Mesothelial cell of epicardium (in vitro differentiated cells): ENCODE measurements around the gene UGT1A9. TPM values are rescaled to one million over a fixed set of nuclear protein-coding genes. Genes with fewer than 3 reads are reported as not detected.
"Not testable (repeated sequence)": the region's sequence is repeated elsewhere in the genome, so short reads cannot be mapped to it uniquely, and the experiment has no call there.

Source experiments
- DNase-seq, 2 experiments: peaks; one replicate each; pipeline ENCODE4 v3.0.0; 2021; ENCODE audit warnings: low spot score in 2 of 2; ENCODE audit not compliant: unreplicated experiment in 2 of 2
- H3K27ac Mint-ChIP-seq: 2 replicates; pipeline ENCODE4 v1.8.0; 2021; ENCODE audit warnings: mixed read lengths
- H3K27me3 Mint-ChIP-seq: 2 replicates; pipeline ENCODE4 v1.8.0; 2021; ENCODE audit warnings: low read depth, mixed read lengths
- H3K36me3 Mint-ChIP-seq: 2 replicates; pipeline ENCODE4 v1.8.0; 2021; ENCODE audit warnings: mixed read lengths
- H3K4me1 Mint-ChIP-seq: 2 replicates; pipeline ENCODE4 v1.8.0; 2021; ENCODE audit warnings: mixed read lengths
- H3K4me3 Mint-ChIP-seq: 2 replicates; pipeline ENCODE4 v1.8.0; 2021; ENCODE audit warnings: mild to moderate bottlenecking, moderate library complexity, mixed read lengths
- H3K9me3 Mint-ChIP-seq: 2 replicates; pipeline ENCODE4 v1.8.0; 2021; ENCODE audit warnings: mixed read lengths
- total RNA-seq: library from RNA; stranded (reverse); gene quantifications from 3 replicates; pipeline ENCODE4 v1.2.1, GENCODE V29; 2021
- TF ChIP-seq, protein P1 (sequence below): fragments of 200-600 bp; sonication (generic); IDR thresholded peaks from one replicate; pipeline ENCODE4 v1.5.0; 2021; ENCODE audit warnings: antibody characterized with exemption; ENCODE audit not compliant: unreplicated experiment

Gene UGT1A9
- total RNA-seq, 1 donor from 2014 or later: not detected

DNA sequence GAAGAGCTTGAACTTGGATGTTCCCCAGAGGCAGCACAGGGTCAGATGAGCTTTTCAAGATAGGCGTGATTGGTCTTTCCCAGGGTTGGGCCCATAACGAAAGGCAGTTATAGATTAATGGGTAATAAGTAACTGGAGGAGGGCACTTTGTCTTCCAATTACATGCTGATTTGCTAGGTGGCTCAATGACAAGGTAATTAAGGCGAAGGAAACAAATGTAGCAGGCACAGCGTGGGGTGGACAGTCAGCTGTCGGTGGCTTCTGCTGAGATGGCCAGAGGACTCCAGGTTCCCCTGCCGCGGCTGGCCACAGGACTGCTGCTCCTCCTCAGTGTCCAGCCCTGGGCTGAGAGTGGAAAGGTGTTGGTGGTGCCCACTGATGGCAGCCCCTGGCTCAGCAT is 46.9 kb downstream of the UGT1A9 start, which contains the start of gene UGT1A4:
TSS of gene UGT1A4 (plus strand) at position 185 of the 400 bp plus-strand sequence. CDS start at position 270, 85 bp downstream.
- Mint-ChIP-seq H3K4me3 (no peak within 1 kb of the TSS), H3K27ac (no peak within 1 kb of the TSS), H3K9me3 (no peaks in the 10 kb centered on the region), H3K27me3 (peaks cover 25% of the 10 kb centered on the region), H3K4me1 (no peaks in the 10 kb centered on the region), H3K36me3 (no peaks in the 10 kb centered on the region)
- TF ChIP-seq, protein P1, sequence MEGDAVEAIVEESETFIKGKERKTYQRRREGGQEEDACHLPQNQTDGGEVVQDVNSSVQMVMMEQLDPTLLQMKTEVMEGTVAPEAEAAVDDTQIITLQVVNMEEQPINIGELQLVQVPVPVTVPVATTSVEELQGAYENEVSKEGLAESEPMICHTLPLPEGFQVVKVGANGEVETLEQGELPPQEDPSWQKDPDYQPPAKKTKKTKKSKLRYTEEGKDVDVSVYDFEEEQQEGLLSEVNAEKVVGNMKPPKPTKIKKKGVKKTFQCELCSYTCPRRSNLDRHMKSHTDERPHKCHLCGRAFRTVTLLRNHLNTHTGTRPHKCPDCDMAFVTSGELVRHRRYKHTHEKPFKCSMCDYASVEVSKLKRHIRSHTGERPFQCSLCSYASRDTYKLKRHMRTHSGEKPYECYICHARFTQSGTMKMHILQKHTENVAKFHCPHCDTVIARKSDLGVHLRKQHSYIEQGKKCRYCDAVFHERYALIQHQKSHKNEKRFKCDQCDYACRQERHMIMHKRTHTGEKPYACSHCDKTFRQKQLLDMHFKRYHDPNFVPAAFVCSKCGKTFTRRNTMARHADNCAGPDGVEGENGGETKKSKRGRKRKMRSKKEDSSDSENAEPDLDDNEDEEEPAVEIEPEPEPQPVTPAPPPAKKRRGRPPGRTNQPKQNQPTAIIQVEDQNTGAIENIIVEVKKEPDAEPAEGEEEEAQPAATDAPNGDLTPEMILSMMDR: no peak
- no peak for DNase-seq

DNA sequence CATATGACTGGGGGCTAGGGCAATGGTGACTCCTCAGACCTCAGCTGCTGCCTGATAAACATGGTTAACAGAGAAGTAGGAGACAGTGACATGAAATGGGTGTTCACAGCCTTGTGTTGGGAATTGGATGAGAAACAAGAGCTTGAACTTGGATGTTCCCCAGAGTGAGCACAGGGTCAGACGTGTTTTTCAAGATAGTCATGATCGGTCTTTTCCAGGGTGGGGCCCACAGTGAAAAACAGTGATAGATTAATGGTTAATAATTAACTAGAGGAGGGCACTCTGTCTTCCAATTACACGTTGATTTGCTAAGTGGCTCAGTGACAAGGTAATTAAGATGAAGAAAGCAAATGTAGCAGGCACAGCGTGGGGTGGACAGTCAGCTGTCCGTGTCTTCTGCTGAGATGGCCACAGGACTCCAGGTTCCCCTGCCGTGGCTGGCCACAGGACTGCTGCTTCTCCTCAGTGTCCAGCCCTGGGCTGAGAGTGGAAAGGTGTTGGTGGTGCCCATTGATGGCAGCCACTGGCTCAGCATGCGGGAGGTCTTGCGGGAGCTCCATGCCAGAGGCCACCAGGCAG is 57.1 kb downstream of the UGT1A9 start, which contains the start of gene UGT1A3:
TSS of gene UGT1A3 (plus strand) at position 320 of the 579 bp plus-strand sequence. CDS start at position 405, 85 bp downstream.
- TF ChIP-seq, protein P1: no peak
- Mint-ChIP-seq H3K4me3 (no peak within 1 kb of the TSS), H3K9me3 (peaks cover 7% of the 10 kb centered on the region), H3K4me1 (no peaks in the 10 kb centered on the region), H3K27me3 (peaks cover 4% of the 10 kb centered on the region), H3K36me3 (no peaks in the 10 kb centered on the region), H3K27ac (no peak within 1 kb of the TSS)
- no peak for DNase-seq

DNA sequence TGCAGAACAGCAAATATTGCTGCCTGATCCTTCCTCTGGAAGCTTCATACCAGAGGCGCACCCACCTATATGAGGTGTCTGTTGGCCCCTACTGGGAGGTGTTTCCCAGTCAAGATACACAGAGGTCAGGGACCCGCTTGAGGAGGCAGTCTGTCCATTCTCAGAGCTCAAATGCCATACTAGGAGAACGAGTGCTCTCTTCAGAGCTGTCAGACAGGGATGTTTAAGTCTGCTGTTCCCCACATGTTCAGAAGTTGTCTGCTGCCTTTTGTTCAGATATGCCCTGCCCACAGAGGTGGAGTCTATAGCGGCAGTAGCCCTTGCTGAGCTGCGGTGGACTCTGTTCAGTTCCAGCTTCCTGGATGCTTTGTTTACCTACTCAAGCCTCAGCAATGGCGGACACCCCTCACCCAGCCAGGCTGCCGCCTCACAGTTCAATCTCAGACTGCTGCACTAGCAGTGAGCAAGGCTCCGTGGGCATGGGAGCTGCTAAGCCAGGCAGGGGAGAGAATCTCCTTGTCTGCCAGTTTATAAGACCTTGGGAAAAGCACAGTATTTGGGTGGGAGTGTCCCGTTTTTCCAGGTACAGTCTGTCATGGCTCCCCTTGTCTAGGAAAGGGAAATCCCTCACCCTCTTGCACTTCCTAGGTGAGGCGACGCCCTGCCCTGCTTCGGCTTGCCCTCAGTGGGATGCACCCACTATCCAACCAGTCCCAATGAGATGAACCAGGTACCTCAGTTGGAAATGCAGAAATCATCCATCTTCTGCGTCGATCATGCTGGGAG is 65.4 kb downstream of the UGT1A9 start:
- H3K9me3 Mint-ChIP-seq: peaks cover 11% of the 10 kb centered on the region
- H3K27me3 Mint-ChIP-seq: peaks cover 37% of the 10 kb centered on the region
- not testable (repeated sequence) for DNase-seq, H3K27ac Mint-ChIP-seq, H3K4me3 Mint-ChIP-seq, H3K4me1 Mint-ChIP-seq, H3K36me3 Mint-ChIP-seq

DNA sequence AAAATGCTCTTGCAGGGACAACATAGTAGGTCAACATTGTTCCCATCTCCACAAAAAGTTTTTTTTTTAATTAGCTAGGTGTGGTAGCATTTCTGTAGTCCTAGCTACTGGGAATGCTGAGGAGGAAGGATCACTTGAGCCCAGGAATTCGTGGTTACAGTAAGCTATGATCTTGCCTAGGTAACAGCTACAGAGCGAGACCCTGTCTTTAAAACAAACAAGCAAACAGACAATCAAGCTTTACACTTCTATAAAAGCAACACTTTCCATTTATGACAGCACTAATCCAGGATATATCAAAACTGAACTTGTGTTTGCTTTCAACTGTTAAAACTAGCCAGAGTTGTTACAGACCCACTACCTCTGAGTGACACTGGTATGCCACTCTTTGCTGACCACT is 69.2 kb downstream of the UGT1A9 start:
- TF ChIP-seq, protein P1: no peak
- Mint-ChIP-seq H3K9me3 (peaks cover 11% of the 10 kb centered on the region), H3K27ac (no peak overlapping the region), H3K36me3 (no peaks in the 10 kb centered on the region), H3K27me3 (peaks cover 19% of the 10 kb centered on the region), H3K4me3 (no peak overlapping the region), H3K4me1 (no peaks in the 10 kb centered on the region)
- DNase-seq: no peak

DNA sequence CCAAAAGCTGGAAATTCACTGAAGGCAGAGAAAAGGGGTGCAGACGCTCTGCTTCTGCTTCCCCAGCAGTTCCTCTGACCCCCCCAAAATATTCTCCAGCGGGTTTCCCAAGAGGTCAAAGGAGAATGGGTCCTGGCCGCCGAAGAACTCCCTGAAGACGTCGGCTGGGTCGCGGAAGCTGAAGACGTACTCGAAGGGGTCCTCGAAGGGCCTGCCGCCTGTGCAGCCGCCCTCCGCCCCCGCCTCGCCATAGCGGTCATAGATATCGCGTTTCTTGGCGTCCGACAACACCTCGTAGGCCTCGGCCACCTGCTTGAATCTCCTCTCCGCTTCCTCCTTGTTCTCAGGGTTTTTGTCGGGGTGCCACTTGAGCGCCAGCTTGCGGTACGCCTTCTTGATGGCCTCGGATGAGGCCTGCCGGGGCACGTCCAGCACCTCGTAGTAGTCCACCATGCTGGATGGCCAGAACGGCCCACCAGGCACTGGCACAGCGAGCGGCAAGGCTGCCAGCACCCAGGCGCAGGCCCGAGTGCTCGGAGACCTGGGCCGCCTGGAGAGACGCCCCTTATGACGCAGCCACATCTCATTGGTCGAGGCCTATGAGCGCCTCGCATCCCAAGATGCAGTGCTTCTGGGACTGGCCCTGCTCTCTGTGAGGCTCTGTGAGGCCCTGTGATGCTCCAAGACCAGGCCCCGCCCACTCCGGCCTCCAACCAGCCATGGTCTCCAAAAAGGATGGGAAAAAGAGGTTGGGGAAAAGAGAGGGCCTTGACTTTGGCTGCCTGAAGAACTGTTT is 72.0 kb downstream of the UGT1A9 start:
- H3K4me3 Mint-ChIP-seq: no peak overlapping the region
- H3K4me1 Mint-ChIP-seq: no peaks in the 10 kb centered on the region
- DNase-seq: no peak
- H3K36me3 Mint-ChIP-seq: no peaks in the 10 kb centered on the region
- no peak overlapping the region for H3K27ac Mint-ChIP-seq
- H3K9me3 Mint-ChIP-seq: peaks cover 16% of the 10 kb centered on the region
- TF ChIP-seq, protein P1: no peak
- H3K27me3 Mint-ChIP-seq: peaks cover 19% of the 10 kb centered on the region
